A549 (cell line): Measurements from ENCODE around the gene API5. TPM values are rescaled to one million over a fixed set of nuclear protein-coding genes. Genes with fewer than 3 reads are reported as not detected.

ENCODE experiments used
- ATAC-seq, 2 experiments: fragments of 200-7000 bp in 1 of 2; fragments of >200 bp in 1 of 2; cut with Nextera tagmentation in 1 of 2; cut with Tn5 transposase in 1 of 2; 3 replicates each; pipeline versions ENCODE4 v1.8.0 to v1.9.1; 2018 to 2020; ENCODE audit warnings: mild to moderate bottlenecking in 1 of 2, moderate library complexity in 1 of 2
- CTCF ChIA-PET: fragments of 300-600 bp; sonication (Branson Sonifier 250); formaldehyde crosslinking; extraction: SDS; loops from one replicate; lab custom pipeline; 2021; ENCODE audit warnings: antibody characterized with exemption, inconsistent platforms; lab: Yijun Ruan, JAX
- POLR2A ChIA-PET: fragments of 350-600 bp; formaldehyde crosslinking; extraction: SDS; loops from one replicate; lab custom pipeline; 2021; ENCODE audit warnings: antibody characterized with exemption, inconsistent platforms; lab: Yijun Ruan, JAX
- DNase-seq, 2 experiments: peaks; one replicate each; pipeline versions ENCODE4 v3.0.0 to v3.0.0-alpha.2; 2011 to 2016; ENCODE audit warnings: low read depth in 1 of 2, low spot score in 1 of 2
- FAIRE-seq: peaks from 2 replicates; lab custom pipeline; 2011; peaks lifted over from hg19 to GRCh38; lab: Jason Lieb, UNC
- H3K27ac ChIP-seq, 2 experiments: fragments of >200 bp; sonication (Bioruptor Twin); formaldehyde crosslinking; 3 replicates each; pipeline ENCODE4 v1.5.1; 2016 to 2017
- H3K4me1 ChIP-seq: fragments of >200 bp; sonication (Bioruptor Twin); formaldehyde crosslinking; 3 replicates; pipeline ENCODE4 v1.6.1; 2016
- H3K4me2 ChIP-seq: fragments of >200 bp; sonication (Bioruptor Twin); formaldehyde crosslinking; 3 replicates; pipeline ENCODE4 v1.6.1; 2016
- H3K4me3 ChIP-seq: fragments of >200 bp; sonication (Bioruptor Twin); formaldehyde crosslinking; 3 replicates; pipeline ENCODE4 v1.5.1; 2016
- H3K9me3 ChIP-seq: fragments of >200 bp; sonication (Bioruptor Twin); formaldehyde crosslinking; 3 replicates; pipeline ENCODE4 v1.6.1; 2016
- BCL3 ChIP-seq: fragments of >200 bp; sonication (Bioruptor Twin); formaldehyde crosslinking; IDR thresholded peaks from 3 replicates; pipeline ENCODE4 v1.6.1; 2016
- CBX2 ChIP-seq: fragments of 200-600 bp; sonication (generic); IDR thresholded peaks from 2 replicates; pipeline ENCODE4 v1.6.1; 2016; ENCODE audit warnings: low read depth, mild to moderate bottlenecking, borderline replicate concordance
- FOXS1 ChIP-seq: fragments of 250-450 bp; sonication (Bioruptor Pico); IDR thresholded peaks from 2 replicates; pipeline ENCODE4 v1.5.0; 2020; ENCODE audit warnings: mild to moderate bottlenecking, moderate library complexity
- HDAC2 ChIP-seq: fragments of 200-600 bp; sonication (generic); IDR thresholded peaks from 2 replicates; pipeline ENCODE4 v1.6.1; 2016
- HEYL ChIP-seq: fragments of 250-450 bp; sonication (Bioruptor Pico); IDR thresholded peaks from 2 replicates; pipeline ENCODE4 v1.8.0; 2021; ENCODE audit warnings: mild to moderate bottlenecking, moderate library complexity
- HMGXB4 ChIP-seq: fragments of 250-450 bp; sonication (Bioruptor Pico); IDR thresholded peaks from 2 replicates; pipeline ENCODE4 v1.5.0; 2021; ENCODE audit warnings: mild to moderate bottlenecking, moderate library complexity, borderline replicate concordance
- HOXB13 ChIP-seq: fragments of 250-450 bp; sonication (Bioruptor Pico); IDR thresholded peaks from 2 replicates; pipeline ENCODE4 v1.5.0; 2020; ENCODE audit warnings: low read depth, mild to moderate bottlenecking, moderate library complexity
- JUN ChIP-seq, 2 experiments: fragments of >200 bp; sonication (Bioruptor Twin); formaldehyde crosslinking; IDR thresholded peaks; 2 replicates in 1 of 2; 3 replicates in 1 of 2; pipeline ENCODE4 v1.6.1; 2016 to 2017
- KDM5A ChIP-seq: fragments of 200-600 bp; sonication (generic); IDR thresholded peaks from 2 replicates; pipeline ENCODE4 v1.6.1; 2016; ENCODE audit warnings: antibody characterized with exemption, mild to moderate bottlenecking
- NPAS2 ChIP-seq: fragments of 250-450 bp; sonication (Bioruptor Pico); IDR thresholded peaks from 2 replicates; pipeline ENCODE4 v1.8.0; 2022; ENCODE audit warnings: mild to moderate bottlenecking, moderate library complexity, borderline replicate concordance
- NR3C1 ChIP-seq: fragments of >200 bp; sonication (Bioruptor Twin); formaldehyde crosslinking; IDR thresholded peaks from 3 replicates; pipeline ENCODE4 v1.6.1; 2017
- PHF8 ChIP-seq: fragments of 200-600 bp; sonication (generic); IDR thresholded peaks from 2 replicates; pipeline ENCODE4 v1.6.1; 2016; ENCODE audit warnings: low read depth, mild to moderate bottlenecking, antibody characterized with exemption, moderate library complexity, borderline replicate concordance
- POLR2A ChIP-seq: IDR thresholded peaks from 2 replicates; pipeline ENCODE4 v1.6.1; 2012; ENCODE audit warnings: mild to moderate bottlenecking, low read length
- RAD21 ChIP-seq, 2 experiments: fragments of >200 bp in 1 of 2; sonication (Bioruptor Twin) in 1 of 2; formaldehyde crosslinking in 1 of 2; IDR thresholded peaks in 1 of 2; conservative IDR thresholded peaks in 1 of 2; 2 replicates in 1 of 2; 3 replicates in 1 of 2; pipeline ENCODE4 v1.6.1; 2012 to 2018; ENCODE audit warnings: inconsistent platforms in 1 of 2
- RARB ChIP-seq: fragments of 250-450 bp; sonication (Bioruptor Pico); IDR thresholded peaks from 2 replicates; pipeline ENCODE4 v1.8.0; 2021; ENCODE audit warnings: mild to moderate bottlenecking, moderate library complexity
- RCOR1 ChIP-seq: fragments of 150-350 bp; IDR thresholded peaks from 2 replicates; pipeline ENCODE4 v1.6.1; 2014; ENCODE audit warnings: antibody characterized with exemption, low read length, low read depth
- REST ChIP-seq: fragments of 200-600 bp; sonication (generic); IDR thresholded peaks from 2 replicates; pipeline ENCODE4 v1.6.1; 2016; ENCODE audit warnings: antibody characterized with exemption, mild to moderate bottlenecking, moderate library complexity
- RFX5 ChIP-seq: fragments of 450-650 bp; IDR thresholded peaks from 2 replicates; pipeline ENCODE4 v1.7.1; 2014; ENCODE audit warnings: antibody characterized with exemption, mild to moderate bottlenecking, moderate library complexity
- TFCP2L1 ChIP-seq: fragments of 250-450 bp; sonication (Bioruptor Pico); IDR thresholded peaks from 2 replicates; pipeline ENCODE4 v1.5.0; 2021; ENCODE audit warnings: mild to moderate bottlenecking
- TP53 ChIP-seq: fragments of 250-450 bp; sonication (Bioruptor Pico); IDR thresholded peaks from 2 replicates; pipeline ENCODE4 v1.5.0; 2021; ENCODE audit warnings: mild to moderate bottlenecking, moderate library complexity
- ZFP36 ChIP-seq: fragments of 450-650 bp; IDR thresholded peaks from 2 replicates; pipeline ENCODE4 v1.6.1; 2014; ENCODE audit warnings: borderline replicate concordance; ENCODE audit not compliant: partially characterized antibody
- ZSCAN20 ChIP-seq: fragments of 250-450 bp; sonication (Bioruptor Pico); IDR thresholded peaks from 2 replicates; pipeline ENCODE4 v1.8.0; 2022; ENCODE audit warnings: mild to moderate bottlenecking, moderate library complexity
- WGBS: methylation state at CpG from one replicate; pipeline ENCODE4 v1.1.6; 2017; ENCODE audit errors: missing lambda C conversion rate; 5-methylcytosine and 5-hydroxymethylcytosine counted together
- polyA minus RNA-seq: library from RNA; depleted of rRNA, polyadenylated mRNA; stranded (reverse); fragments of >200 nt; gene quantifications from 2 replicates; pipeline ENCODE4 v1.2.3, GENCODE V29; 2011; rRNA and poly(A)+ RNA removed
- polyA plus RNA-seq, 4 experiments: library from polyadenylated mRNA; depleted of rRNA in 3 of 4; stranded (reverse); fragments of >200 nt; fragmentation: RNase III in 1 of 4; extraction: RNeasy Plus Mini Kit Qiagen cat#74134 plus additional on column Dnase treatment in 1 of 4; gene quantifications; 2 replicates in 3 of 4; 3 replicates in 1 of 4; pipeline ENCODE4 v1.2.3, GENCODE V29; 2011 to 2017
- TF ChIP-seq, protein P1 (sequence below): fragments of >200 bp; sonication (Bioruptor Twin); formaldehyde crosslinking; IDR thresholded peaks from 3 replicates; pipeline ENCODE4 v1.5.1; 2016
- TF ChIP-seq, protein P2 (sequence below): IDR thresholded peaks from 2 replicates; pipeline ENCODE4 v1.6.1; 2012
- TF ChIP-seq, protein P3 (sequence below): fragments of 250-450 bp; sonication (Bioruptor Pico); IDR thresholded peaks from 2 replicates; pipeline ENCODE4 v1.5.0; 2020; ENCODE audit warnings: low read depth, mild to moderate bottlenecking, moderate library complexity
- TF ChIP-seq, protein P4 (sequence below): fragments of 150-350 bp; IDR thresholded peaks from 2 replicates; pipeline ENCODE4 v1.6.1; 2014; ENCODE audit warnings: low read depth, mild to moderate bottlenecking, low read length

The API5 gene
- polyA plus RNA-seq (2011; rRNA removed) (89.8 and 127 TPM in 2 replicates), polyA plus RNA-seq (2017; fragmentation: RNase III; extraction: RNeasy Plus Mini Kit Qiagen cat#74134 plus additional on column Dnase treatment) (84.2 to 88.2 TPM (median 87.7 TPM) in 3 replicates), polyA minus RNA-seq (37.4 and 39.9 TPM in 2 replicates)
- polyA plus RNA-seq (2012; cell fraction: cytosol; rRNA removed) = 57.4 and 80.7 TPM in 2 replicates
- 25.0 and 28.7 TPM in 2 replicates for polyA plus RNA-seq (2012; cell fraction: nucleus; rRNA removed)

DNA sequence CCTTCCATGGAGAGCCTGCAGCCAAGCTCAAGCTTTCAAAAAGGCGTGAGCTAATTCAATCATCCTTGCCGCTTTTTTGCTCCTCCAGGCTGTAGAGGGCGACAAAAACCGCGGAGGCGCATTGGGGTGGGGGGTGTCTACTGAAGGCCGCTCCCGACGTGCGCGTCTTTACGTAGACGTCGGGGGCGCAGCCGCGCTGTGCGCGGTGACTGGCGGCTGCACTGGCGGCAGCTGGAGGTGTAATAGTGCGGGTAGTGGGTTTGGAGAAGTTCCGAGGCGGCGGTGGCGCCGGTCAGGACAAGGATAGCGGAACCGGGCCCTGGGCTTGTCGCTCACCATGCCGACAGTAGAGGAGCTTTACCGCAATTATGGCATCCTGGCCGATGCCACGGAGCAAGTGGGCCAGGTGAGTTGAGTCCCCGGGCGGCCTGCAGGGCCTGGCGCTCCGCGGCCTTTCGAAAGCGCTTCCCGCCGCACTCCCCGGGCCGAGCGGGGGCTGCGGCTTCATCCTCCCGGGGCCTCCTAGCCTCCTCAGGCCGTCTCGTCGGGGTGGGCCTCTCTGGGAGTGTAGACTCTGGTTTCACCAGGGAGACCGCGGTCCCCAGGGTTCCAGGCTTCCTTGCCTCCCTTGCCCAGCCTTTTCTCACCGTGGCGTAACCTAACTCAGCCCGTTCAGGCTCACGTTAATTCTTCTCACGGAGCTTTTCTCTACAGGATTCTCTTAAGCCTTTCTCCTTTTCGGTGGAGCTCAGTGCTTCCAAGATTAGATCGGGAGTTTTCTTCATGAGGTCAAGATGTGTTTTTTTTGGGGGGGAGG, at the start of gene API5:
Gene API5 (plus strand): TSS at position 206 of the 817 bp plus-strand sequence. CDS start 132 bp downstream, at position 338.
- WGBS = under 1% methylated on average over 32 of the region's 60 CpGs
- ATAC-seq (peak; percentile 99), FAIRE-seq (peak; percentile 97), DNase-seq (peak; percentile 64 to 96)
- H3K4me1 ChIP-seq = peaks cover 14% of the 10 kb centered on the region; the same call in 2 of the 3 replicates
- peak within 1 kb of the TSS; percentile 93 for H3K4me3 ChIP-seq
- no peaks in the 10 kb centered on the region for H3K9me3 ChIP-seq
- H3K4me2 ChIP-seq = peak within 1 kb of the TSS; percentile 98
- POLR2A ChIA-PET = interaction anchor here (0.6 to 1.3 kb wide), 6 partner anchors 9 to 368 kb away, joined by 3 to 17 read pairs (median 4); partner anchors contain the start of genes HSD17B12 and TTC17
- peak within 1 kb of the TSS; percentile 84 to 93 for H3K27ac ChIP-seq
- CTCF ChIA-PET = interaction anchor here (0.6 to 2.9 kb wide), 23 partner anchors 10 to 268 kb away, joined by 3 to 19 read pairs (median 5); partner anchors contain the start of gene TTC17
- TF ChIP-seq REST = no peak
- 0 out of 2 replicates have a peak, but pooled peaks have one; percentile 24 for TF ChIP-seq TFCP2L1
- TF ChIP-seq ZSCAN20 (CRISPR knock-in tag) = no peak
- no peak for TF ChIP-seq RCOR1
- TF ChIP-seq, protein P1, sequence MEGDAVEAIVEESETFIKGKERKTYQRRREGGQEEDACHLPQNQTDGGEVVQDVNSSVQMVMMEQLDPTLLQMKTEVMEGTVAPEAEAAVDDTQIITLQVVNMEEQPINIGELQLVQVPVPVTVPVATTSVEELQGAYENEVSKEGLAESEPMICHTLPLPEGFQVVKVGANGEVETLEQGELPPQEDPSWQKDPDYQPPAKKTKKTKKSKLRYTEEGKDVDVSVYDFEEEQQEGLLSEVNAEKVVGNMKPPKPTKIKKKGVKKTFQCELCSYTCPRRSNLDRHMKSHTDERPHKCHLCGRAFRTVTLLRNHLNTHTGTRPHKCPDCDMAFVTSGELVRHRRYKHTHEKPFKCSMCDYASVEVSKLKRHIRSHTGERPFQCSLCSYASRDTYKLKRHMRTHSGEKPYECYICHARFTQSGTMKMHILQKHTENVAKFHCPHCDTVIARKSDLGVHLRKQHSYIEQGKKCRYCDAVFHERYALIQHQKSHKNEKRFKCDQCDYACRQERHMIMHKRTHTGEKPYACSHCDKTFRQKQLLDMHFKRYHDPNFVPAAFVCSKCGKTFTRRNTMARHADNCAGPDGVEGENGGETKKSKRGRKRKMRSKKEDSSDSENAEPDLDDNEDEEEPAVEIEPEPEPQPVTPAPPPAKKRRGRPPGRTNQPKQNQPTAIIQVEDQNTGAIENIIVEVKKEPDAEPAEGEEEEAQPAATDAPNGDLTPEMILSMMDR = peak; percentile 76
- TF ChIP-seq JUN (IDR thresholded peaks at IDR 0.05) = peak; percentile 64 to 95; a peak in 4 of 5 replicates
- TF ChIP-seq RAD21 (conservative IDR thresholded peaks at IDR 0.05 in 1 of 2, IDR thresholded peaks at IDR 0.05 in 1 of 2) = peak in 1 of 2 experiments; percentile 18; a peak in 1 of 5 replicates
- TF ChIP-seq BCL3 = peak; percentile 59; the same call in 1 of the 3 replicates
- no peak for TF ChIP-seq RFX5
- no peak for TF ChIP-seq HEYL (CRISPR knock-in tag)
- TF ChIP-seq, protein P2, sequence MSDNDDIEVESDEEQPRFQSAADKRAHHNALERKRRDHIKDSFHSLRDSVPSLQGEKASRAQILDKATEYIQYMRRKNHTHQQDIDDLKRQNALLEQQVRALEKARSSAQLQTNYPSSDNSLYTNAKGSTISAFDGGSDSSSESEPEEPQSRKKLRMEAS = peak; percentile 68
- TF ChIP-seq FOXS1 (CRISPR knock-in tag) = no peak
- no peak for TF ChIP-seq CBX2
- TF ChIP-seq NPAS2 = no peak
- TF ChIP-seq RARB (CRISPR knock-in tag) = no peak
- peak; percentile 60 for TF ChIP-seq POLR2A
- TF ChIP-seq, protein P3, sequence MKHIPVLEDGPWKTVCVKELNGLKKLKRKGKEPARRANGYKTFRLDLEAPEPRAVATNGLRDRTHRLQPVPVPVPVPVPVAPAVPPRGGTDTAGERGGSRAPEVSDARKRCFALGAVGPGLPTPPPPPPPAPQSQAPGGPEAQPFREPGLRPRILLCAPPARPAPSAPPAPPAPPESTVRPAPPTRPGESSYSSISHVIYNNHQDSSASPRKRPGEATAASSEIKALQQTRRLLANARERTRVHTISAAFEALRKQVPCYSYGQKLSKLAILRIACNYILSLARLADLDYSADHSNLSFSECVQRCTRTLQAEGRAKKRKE = no peak
- TF ChIP-seq NR3C1 = no peak
- TF ChIP-seq PHF8 = peak; percentile 87
- TF ChIP-seq ZFP36 = no peak
- TF ChIP-seq KDM5A = peak; percentile 64
- TF ChIP-seq, protein P4, sequence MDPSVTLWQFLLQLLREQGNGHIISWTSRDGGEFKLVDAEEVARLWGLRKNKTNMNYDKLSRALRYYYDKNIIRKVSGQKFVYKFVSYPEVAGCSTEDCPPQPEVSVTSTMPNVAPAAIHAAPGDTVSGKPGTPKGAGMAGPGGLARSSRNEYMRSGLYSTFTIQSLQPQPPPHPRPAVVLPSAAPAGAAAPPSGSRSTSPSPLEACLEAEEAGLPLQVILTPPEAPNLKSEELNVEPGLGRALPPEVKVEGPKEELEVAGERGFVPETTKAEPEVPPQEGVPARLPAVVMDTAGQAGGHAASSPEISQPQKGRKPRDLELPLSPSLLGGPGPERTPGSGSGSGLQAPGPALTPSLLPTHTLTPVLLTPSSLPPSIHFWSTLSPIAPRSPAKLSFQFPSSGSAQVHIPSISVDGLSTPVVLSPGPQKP = no peak
- peak; percentile 27; the same call in 1 of the 2 replicates for TF ChIP-seq HDAC2
- TF ChIP-seq HOXB13 (CRISPR knock-in tag) = no peak
- TF ChIP-seq TP53 = no peak
- TF ChIP-seq HMGXB4 (CRISPR knock-in tag) = peak; percentile 64; the same call in 1 of the 2 replicates
